HEK293 (cell line): ENCODE data around the gene AJM1.
A peak's percentile ranks its signal among the peaks of the same experiment; 100 is the strongest.

Experiments used
- CTCF ChIA-PET: fragments of 350-600 bp; formaldehyde crosslinking; extraction: SDS; loops from one replicate; lab custom pipeline; 2021; ENCODE audit warnings: antibody characterized with exemption; lab: Yijun Ruan, JAX
- POLR2A ChIA-PET: fragments of 300-600 bp; formaldehyde crosslinking; extraction: SDS; loops from one replicate; lab custom pipeline; 2020; ENCODE audit warnings: antibody characterized with exemption, inconsistent platforms; lab: Yijun Ruan, JAX
- H3K27ac ChIP-seq: fragments of 200-500 bp; sonication (Bioruptor generic); 2 replicates; pipeline ENCODE4 v1.5.1; 2014; ENCODE audit warnings: low read depth, low read length, control low read depth, inconsistent platforms; ENCODE audit errors: extremely low read depth
- H3K36me3 ChIP-seq, 2 experiments: fragments of 200-500 bp in 1 of 2; sonication (Bioruptor generic) in 1 of 2; 1 replicate in 1 of 2; 2 replicates in 1 of 2; pipeline ENCODE4 v1.5.1; 2014 to 2017; ENCODE audit warnings: inconsistent platforms in 2 of 2, low read length in 2 of 2; ENCODE audit not compliant: control insufficient read depth in 2 of 2, insufficient read depth in 1 of 2
- H3K4me1 ChIP-seq: fragments of 200-500 bp; sonication (Bioruptor generic); 2 replicates; pipeline ENCODE4 v1.5.1; 2014; ENCODE audit warnings: mild to moderate bottlenecking, low read length, inconsistent platforms; ENCODE audit not compliant: control insufficient read depth, insufficient read depth
- H3K4me3 ChIP-seq: 2 replicates; pipeline ENCODE4 v1.5.1; 2011; ENCODE audit warnings: low read depth, mild to moderate bottlenecking, control low read depth, low read length, moderate library complexity
- H3K9me3 ChIP-seq: fragments of 200-500 bp; sonication (Bioruptor generic); 2 replicates; pipeline ENCODE4 v1.5.1; 2014; ENCODE audit warnings: low read depth, low read length, inconsistent platforms; ENCODE audit not compliant: control insufficient read depth, insufficient read depth
- GLIS1 ChIP-seq: fragments of 450-650 bp; formaldehyde crosslinking; IDR thresholded peaks from 2 replicates; pipeline ENCODE4 v1.5.1; 2016; ENCODE audit warnings: missing biosample characterization, missing genetic modification characterization
- GLIS2 ChIP-seq: fragments of 450-650 bp; formaldehyde crosslinking; IDR thresholded peaks from 2 replicates; pipeline ENCODE4 v1.5.1; 2016; ENCODE audit warnings: missing biosample characterization, missing genetic modification characterization
- KLF9 ChIP-seq: fragments of 450-650 bp; formaldehyde crosslinking; IDR thresholded peaks from 2 replicates; pipeline ENCODE4 v1.5.1; 2016; ENCODE audit warnings: missing biosample characterization, missing genetic modification characterization, low read depth
- PATZ1 ChIP-seq: fragments of 450-650 bp; formaldehyde crosslinking; IDR thresholded peaks from 2 replicates; pipeline ENCODE4 v1.5.1; 2016; ENCODE audit warnings: missing biosample characterization, missing genetic modification characterization
- WT1 ChIP-seq: fragments of 450-650 bp; formaldehyde crosslinking; IDR thresholded peaks from 2 replicates; pipeline ENCODE4 v1.5.1; 2016; ENCODE audit warnings: missing biosample characterization, missing genetic modification characterization
- ZBTB17 ChIP-seq: fragments of 450-650 bp; formaldehyde crosslinking; IDR thresholded peaks from 2 replicates; pipeline ENCODE4 v1.5.1; 2016; ENCODE audit warnings: missing biosample characterization, missing genetic modification characterization
- ZBTB6 ChIP-seq: fragments of 450-650 bp; formaldehyde crosslinking; IDR thresholded peaks from 2 replicates; pipeline ENCODE4 v1.5.1; 2017; ENCODE audit warnings: missing biosample characterization, missing genetic modification characterization
- ZFP41 ChIP-seq: fragments of 450-650 bp; formaldehyde crosslinking; IDR thresholded peaks from 2 replicates; pipeline ENCODE4 v1.5.1; 2016; ENCODE audit warnings: missing biosample characterization, missing genetic modification characterization, borderline replicate concordance
- ZNF202 ChIP-seq: fragments of 450-650 bp; formaldehyde crosslinking; IDR thresholded peaks from 2 replicates; pipeline ENCODE4 v1.5.1; 2016; ENCODE audit warnings: missing biosample characterization, missing genetic modification characterization, borderline replicate concordance
- ZNF24 ChIP-seq: fragments of 450-650 bp; formaldehyde crosslinking; IDR thresholded peaks from 2 replicates; pipeline ENCODE4 v1.5.1; 2016; ENCODE audit warnings: missing biosample characterization, missing genetic modification characterization
- ZNF280C ChIP-seq: fragments of 450-650 bp; formaldehyde crosslinking; IDR thresholded peaks from 2 replicates; pipeline ENCODE4 v1.5.1; 2016; ENCODE audit warnings: missing biosample characterization, missing genetic modification characterization
- ZNF311 ChIP-seq: fragments of 450-650 bp; formaldehyde crosslinking; IDR thresholded peaks from 2 replicates; pipeline ENCODE4 v1.5.1; 2017; ENCODE audit warnings: missing biosample characterization, missing genetic modification characterization, borderline replicate concordance
- ZNF350 ChIP-seq: fragments of 450-650 bp; formaldehyde crosslinking; IDR thresholded peaks from 2 replicates; pipeline ENCODE4 v1.5.0; 2017; ENCODE audit warnings: missing biosample characterization, mild to moderate bottlenecking, missing genetic modification characterization
- ZNF777 ChIP-seq: fragments of 450-650 bp; formaldehyde crosslinking; IDR thresholded peaks from 2 replicates; pipeline ENCODE4 v1.5.1; 2017; ENCODE audit warnings: missing biosample characterization, missing genetic modification characterization, borderline replicate concordance
- ZNF791 ChIP-seq: fragments of 450-650 bp; formaldehyde crosslinking; IDR thresholded peaks from 2 replicates; pipeline ENCODE4 v1.5.1; 2016; ENCODE audit warnings: missing biosample characterization, missing genetic modification characterization
- ZNF830 ChIP-seq: fragments of 450-650 bp; IDR thresholded peaks from 2 replicates; pipeline ENCODE4 v1.5.0; 2018; ENCODE audit warnings: missing biosample characterization, missing genetic modification characterization, low read depth, mild to moderate bottlenecking, moderate library complexity

AJM1 gene

GRCh38 chr9:136854842-136855460 lies 12.7 kb downstream of the AJM1 start:
- TF ChIP-seq ZNF350 (tag by site-specific recombination) (no peak), ZNF311 (tag by site-specific recombination) (no peak)
- POLR2A ChIA-PET, result interaction anchor here (0.6 to 1.3 kb wide), 2 partner anchors 11 to 1226 kb away, joined by 3 to 5 read pairs; partner anchors contain the start of gene EDF1
- Histone ChIP-seq H3K27ac (no peak overlapping the region), H3K4me1 (0 out of 2 replicates have a peak, but pooled peaks cover 2% of the 10 kb centered on the region), H3K9me3 (no peaks in the 10 kb centered on the region), H3K4me3 (no peak overlapping the region), H3K36me3 (peaks cover 0 to 45% of the 10 kb centered on the region in 2 experiments; a peak in 1 of 3 replicates)
- CTCF ChIA-PET, result no interaction called here

- TF ChIP-seq PATZ1 (tag by site-specific recombination) (peak; percentile 32; the same call in 1 of the 2 replicates), ZNF280C (tag by site-specific recombination) (no peak), GLIS2 (0 out of 2 replicates have a peak, but pooled peaks have one; percentile 24)
- POLR2A ChIA-PET, result interaction anchor here (0.6 to 1.3 kb wide), 2 partner anchors 11 to 1225 kb away, joined by 3 to 5 read pairs; partner anchors contain the start of gene EDF1
- no peaks in the 10 kb centered on the region for H3K9me3 ChIP-seq
- no peak overlapping the region for H3K4me3 ChIP-seq
- CTCF ChIA-PET, result no interaction called here
- no peaks in the 10 kb centered on the region for H3K4me1 ChIP-seq
- H3K36me3 ChIP-seq, result peaks cover 0 to 43% of the 10 kb centered on the region in 2 experiments; a peak in 1 of 3 replicates
- no peak overlapping the region for H3K27ac ChIP-seq
Measured at GRCh38 chr9:136855461-136856078, 13.3 kb downstream of the AJM1 start.

GRCh38 chr9:136856079-136856476 lies 13.8 kb downstream of the AJM1 start:
- Histone ChIP-seq H3K4me3 (no peak overlapping the region), H3K36me3 (peaks cover 0 to 43% of the 10 kb centered on the region in 2 experiments; a peak in 1 of 3 replicates), H3K9me3 (no peaks in the 10 kb centered on the region), H3K27ac (no peak overlapping the region), H3K4me1 (no peaks in the 10 kb centered on the region)
- ChIA-PET POLR2A (interaction anchor here (0.6 to 1.3 kb wide), 4 partner anchors 9 to 30 kb away, joined by 3 to 5 read pairs (median 4); partner anchors contain the start of genes EDF1 and TRAF2), CTCF (interaction anchor here (0.5 to 0.7 kb wide), 2 partner anchors 120 to 173 kb away, joined by 4 to 5 read pairs; no protein-coding TSS in a partner anchor)
- TF ChIP-seq ZBTB6 (tag by site-specific recombination), result no peak
- TF ChIP-seq ZNF777 (tag by site-specific recombination), result no peak
- no peak for TF ChIP-seq ZNF830 (tag by site-specific recombination)
- no peak for TF ChIP-seq ZBTB17
- no peak for TF ChIP-seq WT1
- no peak for TF ChIP-seq ZNF24
- no peak for TF ChIP-seq ZNF202 (tag by site-specific recombination)
- TF ChIP-seq ZNF791, result no peak
- no peak for TF ChIP-seq KLF9 (tag by site-specific recombination)
- no peak for TF ChIP-seq ZFP41 (tag by site-specific recombination)
- TF ChIP-seq GLIS1 (tag by site-specific recombination), result no peak
- TF ChIP-seq, all 188 proteins: peak for 0
